Psoas muscle (tissue), 8 donors: ENCODE results near the gene ACSBG1. TPM values are rescaled to one million over a fixed set of nuclear protein-coding genes. Genes with fewer than 3 reads are reported as not detected.
"Not testable (repeated sequence)": the region's sequence is repeated elsewhere in the genome, so short reads cannot be mapped to it uniquely, and the experiment has no call there.

Source experiments
- ATAC-seq, 4 donors: fragments of 200-7000 bp; cut with Tn5 transposase; one replicate each; pipeline ENCODE4 v1.9.1; 2020; ENCODE audit warnings: moderate library complexity in 3 of 4, mild to moderate bottlenecking in 2 of 4
- DNase-seq, 2 donors: peaks; one replicate each; pipeline ENCODE4 v3.0.0-alpha.2; 2020
- H3K27ac ChIP-seq: fragments of 200-600 bp; one replicate; pipeline ENCODE4 v1.8.0; 2022
- H3K27me3 ChIP-seq, 3 donors: fragments of 200-600 bp in 1 of 3; one replicate each; pipeline versions ENCODE4 v1.6.1 to v1.8.0; 2013 to 2022; ENCODE audit warnings: low read length in 2 of 3, mild to moderate bottlenecking in 2 of 3, moderate library complexity in 1 of 3; ENCODE audit not compliant: insufficient read depth in 3 of 3
- H3K36me3 ChIP-seq, 2 donors: fragments of 200-600 bp in 1 of 2; one replicate each; pipeline versions ENCODE4 v1.6.1 to v1.8.0; 2013 to 2022; ENCODE audit warnings: low read depth in 1 of 2, mild to moderate bottlenecking in 1 of 2, moderate library complexity in 1 of 2; ENCODE audit not compliant: insufficient read depth in 1 of 2
- H3K4me1 ChIP-seq: fragments of 200-600 bp; one replicate; pipeline ENCODE4 v1.8.0; 2022
- H3K4me3 ChIP-seq: fragments of 200-600 bp; one replicate; pipeline ENCODE4 v1.8.0; 2022; ENCODE audit warnings: mild to moderate bottlenecking
- H3K9me3 ChIP-seq: fragments of 200-600 bp; one replicate; pipeline ENCODE4 v1.8.0; 2022
- WGBS, 3 donors: extraction: QIAGEN DNeasy Blood & Tissue Kit; methylation state at CpG; one replicate each; pipeline versions ENCODE4 v1.1.6 to v1.1.7; 2013; 5-methylcytosine and 5-hydroxymethylcytosine counted together
- intact Hi-C, 2 donors: fragments of 100-400 bp; cut with DNase I; formaldehyde crosslinking; loops; one replicate each; pipeline versions ENCODE4 v1.11.0 to v1.14.2; 2022
- polyA plus RNA-seq, 3 donors: library from polyadenylated mRNA; stranded (reverse); fragments of 200-250 nt; gene quantifications; one replicate each; pipeline ENCODE4 v1.2.3, GENCODE V29; 2013
- total RNA-seq, 4 donors: library from RNA; stranded (reverse); fragmentation: NEBNext Ultra II Directional in 2 of 4; extraction: Animal tissue kit (Norgen Biotek cat#: 25700) in 2 of 4; gene quantifications; one replicate each; pipeline versions ENCODE4 v1.2.1 to v1.2.4, GENCODE V29; 2021 to 2023
- TF ChIP-seq, protein P1 (sequence below): fragments of 200-600 bp; IDR thresholded peaks from one replicate; pipeline ENCODE4 v1.8.0; 2022; ENCODE audit warnings: antibody characterized with exemption
- donor health status: healthy with polysubstance abuse.
- donor health status: DM: no; HTN: no; CAD: no; lungs with moderate emphysema.
- donor health status: Bipolar disorder and iron deficiency.
- donor health status: healthy.
- donor health status: DM: yes; HTN: yes; CAD: no.
- donor health status: DM: no; HTN: no; CAD: no.
- donor health status: DM: no; HTN: no; CAD: no.
- donor health status: DM: yes; HTN: yes; CAD: no.

The ACSBG1 gene
- total and polyA plus RNA-seq, 7 donors: 0.12 to 0.64 (median 0.51) TPM; not detected in 3

DNA sequence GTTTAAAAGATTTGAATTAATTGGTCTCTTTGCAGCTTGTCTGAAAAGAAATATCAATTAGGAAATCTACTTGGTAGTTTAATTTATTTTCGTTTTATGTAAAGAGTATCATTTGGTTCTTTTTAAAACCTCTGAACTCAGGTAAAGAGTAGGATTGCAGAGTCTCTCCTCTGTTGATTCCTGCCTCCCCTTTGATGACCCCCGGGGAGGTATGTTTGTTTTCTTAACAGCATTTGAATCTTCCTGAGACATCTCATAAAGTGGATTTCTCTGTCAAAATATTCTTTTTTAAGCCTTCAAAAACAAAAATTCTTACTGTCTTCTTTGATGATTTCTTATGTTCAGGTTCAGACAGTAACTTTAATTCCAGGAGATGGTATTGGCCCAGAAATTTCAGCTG lies 77.2 kb downstream of the ACSBG1 start:
- intact Hi-C loops: no loop called here
- WGBS, 3 donors: 24 to 47% (median 42%) methylated on average over 2 of the region's 2 CpGs
- H3K4me3 ChIP-seq: no peak overlapping the region
- peak overlapping the region; percentile 25 for H3K27ac ChIP-seq
- no peak for DNase-seq
- ATAC-seq: no peak
- no peaks in the 10 kb centered on the region for H3K27me3 ChIP-seq
- peaks cover 6 to 54% of the 10 kb centered on the region in 2 donors for H3K36me3 ChIP-seq
- TF ChIP-seq, protein P1, sequence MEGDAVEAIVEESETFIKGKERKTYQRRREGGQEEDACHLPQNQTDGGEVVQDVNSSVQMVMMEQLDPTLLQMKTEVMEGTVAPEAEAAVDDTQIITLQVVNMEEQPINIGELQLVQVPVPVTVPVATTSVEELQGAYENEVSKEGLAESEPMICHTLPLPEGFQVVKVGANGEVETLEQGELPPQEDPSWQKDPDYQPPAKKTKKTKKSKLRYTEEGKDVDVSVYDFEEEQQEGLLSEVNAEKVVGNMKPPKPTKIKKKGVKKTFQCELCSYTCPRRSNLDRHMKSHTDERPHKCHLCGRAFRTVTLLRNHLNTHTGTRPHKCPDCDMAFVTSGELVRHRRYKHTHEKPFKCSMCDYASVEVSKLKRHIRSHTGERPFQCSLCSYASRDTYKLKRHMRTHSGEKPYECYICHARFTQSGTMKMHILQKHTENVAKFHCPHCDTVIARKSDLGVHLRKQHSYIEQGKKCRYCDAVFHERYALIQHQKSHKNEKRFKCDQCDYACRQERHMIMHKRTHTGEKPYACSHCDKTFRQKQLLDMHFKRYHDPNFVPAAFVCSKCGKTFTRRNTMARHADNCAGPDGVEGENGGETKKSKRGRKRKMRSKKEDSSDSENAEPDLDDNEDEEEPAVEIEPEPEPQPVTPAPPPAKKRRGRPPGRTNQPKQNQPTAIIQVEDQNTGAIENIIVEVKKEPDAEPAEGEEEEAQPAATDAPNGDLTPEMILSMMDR: no peak
- H3K4me1 ChIP-seq: peaks cover 49% of the 10 kb centered on the region
- H3K9me3 ChIP-seq: no peaks in the 10 kb centered on the region

DNA sequence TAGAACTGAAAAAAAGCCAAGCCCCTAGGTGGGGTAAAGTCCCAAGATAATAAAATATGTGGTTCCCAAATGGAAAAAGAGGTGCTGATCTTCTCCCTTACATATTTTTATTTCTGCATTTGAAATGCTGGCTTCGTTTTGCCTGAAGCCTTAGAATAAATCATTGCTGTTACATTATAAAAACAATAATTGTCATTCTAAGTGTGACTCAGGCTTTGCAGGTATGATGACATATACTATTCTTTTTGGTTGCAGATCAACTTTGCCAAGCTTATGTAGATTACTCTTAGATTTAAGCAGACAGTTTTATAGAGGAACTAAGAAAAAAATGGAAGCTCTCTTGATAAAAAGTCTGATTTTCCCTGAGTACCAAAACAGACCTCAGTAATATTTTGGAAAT lies 77.7 kb downstream of the ACSBG1 start:
- WGBS, 3 donors: 66 to 77% (median 66%) methylated on average over 1 of the region's 1 CpG
- ATAC-seq (no peak), DNase-seq (no peak)
- intact Hi-C loops: no loop called here
- Histone ChIP-seq H3K27me3 (no peaks in the 10 kb centered on the region), H3K4me1 (peaks cover 54% of the 10 kb centered on the region), H3K4me3 (no peak overlapping the region), H3K36me3 (peaks cover 6 to 49% of the 10 kb centered on the region in 2 donors), H3K9me3 (no peaks in the 10 kb centered on the region), H3K27ac (peak overlapping the region; percentile 71)
- TF ChIP-seq, protein P1: no peak

DNA sequence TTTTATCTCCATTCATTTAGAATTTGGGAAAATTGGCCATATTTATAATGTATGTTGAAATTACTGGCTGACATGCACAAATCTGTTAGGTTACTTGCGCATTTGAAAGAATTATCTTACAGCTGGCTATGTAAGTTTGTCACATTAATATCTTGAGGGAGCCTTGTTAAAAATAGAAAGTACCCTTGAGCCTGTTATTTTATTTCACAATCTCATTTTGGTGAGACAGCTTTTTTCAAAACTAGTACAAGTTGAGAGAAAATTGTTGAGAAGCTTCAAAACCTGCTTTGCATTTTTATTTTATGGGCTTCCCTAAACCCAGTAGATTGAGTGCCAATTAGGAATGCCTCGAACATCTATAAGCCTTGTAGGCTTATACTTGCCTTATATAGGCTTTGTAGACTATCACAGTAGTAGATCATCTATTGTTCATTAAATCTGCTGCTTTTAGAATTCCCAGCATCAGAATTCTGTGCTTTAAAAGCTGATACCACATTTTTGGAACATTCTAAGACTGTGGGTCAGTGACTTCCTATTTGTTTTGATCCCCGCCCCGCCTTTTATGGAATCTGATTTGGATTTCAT lies 78.9 kb downstream of the ACSBG1 start:
- 62 to 81% (median 63%) methylated on average over 4 of the region's 4 CpGs for WGBS, 3 donors
- Histone ChIP-seq H3K27ac (peak overlapping the region; percentile 71), H3K36me3 (peaks cover 5 to 37% of the 10 kb centered on the region in 2 donors), H3K4me1 (peaks cover 66% of the 10 kb centered on the region), H3K9me3 (no peaks in the 10 kb centered on the region), H3K4me3 (peak overlapping the region; percentile 24), H3K27me3 (no peaks in the 10 kb centered on the region)
- TF ChIP-seq, protein P1: no peak
- intact Hi-C loops: no loop called here
- no peak for DNase-seq
- ATAC-seq: peak in 3 of 4 donors; percentile 56 to 85 (median 67)

DNA sequence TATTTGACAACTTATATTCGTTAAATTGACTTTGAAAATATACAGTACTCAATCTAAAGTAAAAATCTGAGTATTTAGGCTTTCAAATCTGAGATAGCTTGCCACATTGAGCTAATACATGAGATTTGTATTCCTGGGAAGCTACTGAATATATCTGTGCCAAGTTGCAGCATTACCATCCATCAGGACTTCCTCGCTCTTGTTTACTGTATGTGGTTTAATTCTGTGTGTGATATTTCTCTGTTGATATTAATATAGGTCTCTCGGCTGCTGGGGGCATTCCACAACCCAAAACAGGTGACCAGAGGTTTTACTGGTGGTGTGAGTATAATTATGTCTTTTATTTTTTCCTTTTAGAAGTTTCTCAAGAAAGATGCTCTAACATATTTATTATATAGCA lies 79.4 kb downstream of the ACSBG1 start:
- ATAC-seq: peak in 3 of 4 donors; percentile 57 to 66 (median 66)
- intact Hi-C loops: no loop called here
- H3K4me1 ChIP-seq: peaks cover 71% of the 10 kb centered on the region
- TF ChIP-seq, protein P1: no peak
- no peaks in the 10 kb centered on the region for H3K9me3 ChIP-seq
- peak overlapping the region; percentile 71 for H3K27ac ChIP-seq
- WGBS, 3 donors: 53 to 65% (median 55%) methylated on average over 3 of the region's 3 CpGs
- no peaks in the 10 kb centered on the region for H3K27me3 ChIP-seq
- DNase-seq: no peak
- peak overlapping the region; percentile 24 for H3K4me3 ChIP-seq
- peaks cover 3 to 32% of the 10 kb centered on the region in 2 donors for H3K36me3 ChIP-seq

DNA sequence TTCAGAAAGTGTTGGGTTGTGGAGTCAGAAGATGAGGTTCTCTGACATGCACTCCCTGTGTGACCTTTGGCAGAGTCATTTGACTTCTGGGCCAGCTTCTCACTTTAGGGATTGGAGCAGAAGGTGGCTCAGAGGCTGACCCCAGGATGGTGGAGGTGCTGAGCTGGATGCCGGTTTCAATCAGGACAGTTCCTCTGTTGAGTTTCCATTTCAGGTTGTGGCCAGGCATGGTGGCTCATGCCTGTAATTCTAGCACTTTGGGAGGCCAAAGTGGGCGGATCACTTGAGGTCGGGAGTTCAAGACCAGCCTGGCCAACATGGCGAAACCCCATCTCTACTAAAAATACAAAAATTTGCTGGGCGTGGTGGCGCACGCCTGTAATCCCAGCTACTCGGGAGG lies 83.3 kb downstream of the ACSBG1 start:
- H3K36me3 ChIP-seq, intact Hi-C loops, H3K9me3 ChIP-seq, H3K27me3 ChIP-seq, DNase-seq, ATAC-seq: not testable (repeated sequence)
- WGBS, 3 donors: 85 to 97% (median 89%) methylated on average over 8 of the region's 8 CpGs
- Histone ChIP-seq H3K4me1 (peaks cover 77% of the 10 kb centered on the region), H3K4me3 (peak overlapping the region; percentile 94), H3K27ac (peak overlapping the region; percentile 92)
